G401.6 (cell line): ENCODE measurements around the gene KIF23.
"Not testable (repeated sequence)": the region's sequence is repeated elsewhere in the genome, so short reads cannot be mapped to it uniquely, and the experiment has no call there.

Experiments
- FAIRE-seq: peaks from 2 replicates; lab custom pipeline; 2012; peaks lifted over from hg19 to GRCh38; lab: Jason Lieb, UNC

The KIF23 gene

GRCh38 chr15:69413822-69414700, at the start of gene KIF23:
Gene KIF23, plus strand, starts transcription at chr15:69414349. Its CDS starts 117 bp downstream, at chr15:69414466.
- peak; percentile 95 for FAIRE-seq

GRCh38 chr15:69367236-69367635, 46.9 kb upstream of the KIF23 start:
- FAIRE-seq: no peak

- FAIRE-seq: no peak
Observed at GRCh38 chr15:69369631-69370030, 44.5 kb upstream of the KIF23 start.

GRCh38 chr15:69373406-69373805, 40.7 kb upstream of the KIF23 start:
- no peak for FAIRE-seq

GRCh38 chr15:69375151-69375790, 38.9 kb upstream of the KIF23 start:
- no peak for FAIRE-seq

- no peak for FAIRE-seq
Observed at GRCh38 chr15:69377216-69377970, 36.8 kb upstream of the KIF23 start.

GRCh38 chr15:69380100-69380725, 33.9 kb upstream of the KIF23 start:
- FAIRE-seq: no peak

GRCh38 chr15:69380726-69381105, 33.4 kb upstream of the KIF23 start:
- FAIRE-seq: no peak

- not testable (repeated sequence) for FAIRE-seq
Observed at GRCh38 chr15:69382176-69382575, 32.0 kb upstream of the KIF23 start.

- not testable (repeated sequence) for FAIRE-seq
Observed at GRCh38 chr15:69384066-69384465, 30.1 kb upstream of the KIF23 start.

- FAIRE-seq: no peak
Observed at GRCh38 chr15:69384626-69385598, 29.2 kb upstream of the KIF23 start.

- FAIRE-seq: no peak
Observed at GRCh38 chr15:69385831-69386230, 28.3 kb upstream of the KIF23 start.

GRCh38 chr15:69386284-69386683, 27.9 kb upstream of the KIF23 start:
- no peak for FAIRE-seq

GRCh38 chr15:69388260-69388705, 25.9 kb upstream of the KIF23 start:
- no peak for FAIRE-seq

- no peak for FAIRE-seq
Observed at GRCh38 chr15:69389426-69389825, 24.7 kb upstream of the KIF23 start.

GRCh38 chr15:69390575-69390974, 23.6 kb upstream of the KIF23 start:
- FAIRE-seq: no peak

- no peak for FAIRE-seq
Observed at GRCh38 chr15:69391046-69391757, 22.9 kb upstream of the KIF23 start.

GRCh38 chr15:69392352-69392751, 21.8 kb upstream of the KIF23 start:
- no peak for FAIRE-seq

- no peak for FAIRE-seq
Observed at GRCh38 chr15:69393831-69394491, 20.2 kb upstream of the KIF23 start.
